Fibroblast of lung (primary cell): Measurements from ENCODE around the gene FOXJ1. TPM values are rescaled to one million over a fixed set of nuclear protein-coding genes. Genes with fewer than 3 reads are reported as not detected.

Source experiments
- DNase-seq, 2 donors: peaks; one replicate each; pipeline versions ENCODE4 v3.0.0 to v3.0.0-alpha.2; 2010; ENCODE audit warnings: low read depth in 2 of 2
- H2AFZ ChIP-seq: 2 replicates; pipeline ENCODE4 v1.5.1; 2012; ENCODE audit warnings: low read length, control low read depth, inconsistent platforms
- H3K27ac ChIP-seq: 2 replicates; pipeline ENCODE4 v1.5.1; 2011; ENCODE audit warnings: low read length, control low read depth; ENCODE audit not compliant: insufficient read depth
- H3K27me3 ChIP-seq: 2 replicates; pipeline ENCODE4 v1.5.1; 2011; ENCODE audit warnings: mild to moderate bottlenecking, low read length; ENCODE audit not compliant: control insufficient read depth, insufficient read depth
- H3K36me3 ChIP-seq: 2 replicates; pipeline ENCODE4 v1.5.1; 2011; ENCODE audit warnings: low read length; ENCODE audit not compliant: control insufficient read depth, insufficient read depth
- H3K4me1 ChIP-seq: 2 replicates; pipeline ENCODE4 v1.5.1; 2011; ENCODE audit warnings: low read length; ENCODE audit not compliant: control insufficient read depth, insufficient read depth; ENCODE audit errors: extremely low read depth
- H3K4me2 ChIP-seq: 2 replicates; pipeline ENCODE4 v1.5.1; 2011; ENCODE audit warnings: low read length, control low read depth; ENCODE audit not compliant: insufficient read depth; ENCODE audit errors: extremely low read depth
- H3K4me3 ChIP-seq, 4 experiments: fragments of 200-600 bp in 1 of 4; sonication (generic) in 1 of 4; replicated peaks in 1 of 4; 2 replicates each; pipeline ENCODE4 v1.5.1; 2011 to 2016; ENCODE audit warnings: low read length in 4 of 4, low read depth in 3 of 4, mild to moderate bottlenecking in 3 of 4, control low read depth in 2 of 4, inconsistent platforms in 1 of 4, mixed read lengths in 1 of 4; ENCODE audit not compliant: insufficient read depth in 1 of 4; ENCODE audit errors: control extremely low read depth in 1 of 4
- H3K79me2 ChIP-seq: 2 replicates; pipeline ENCODE4 v1.5.1; 2012; ENCODE audit warnings: mild to moderate bottlenecking, low read length, inconsistent platforms; ENCODE audit not compliant: control insufficient read depth, insufficient read depth
- H3K9ac ChIP-seq: 2 replicates; pipeline ENCODE4 v1.5.1; 2011; ENCODE audit warnings: mild to moderate bottlenecking, low read length, control low read depth; ENCODE audit not compliant: insufficient read depth
- H3K9me3 ChIP-seq: 2 replicates; pipeline ENCODE4 v1.5.1; 2012; ENCODE audit warnings: low read depth, low read length; ENCODE audit not compliant: control insufficient read depth, insufficient read depth
- H4K20me1 ChIP-seq: 2 replicates; pipeline ENCODE4 v1.5.1; 2011; ENCODE audit warnings: low read length; ENCODE audit not compliant: control insufficient read depth, insufficient read depth; ENCODE audit errors: extremely low read depth
- EZH2 ChIP-seq: IDR thresholded peaks from 2 replicates; pipeline ENCODE4 v1.5.1; 2012; ENCODE audit warnings: low read length, control low read depth, mild to moderate bottlenecking; ENCODE audit errors: missing control alignments
- polyA plus RNA-seq, 2 donors: library from polyadenylated mRNA; depleted of rRNA in 1 of 2; stranded (reverse) in 1 of 2; unstranded in 1 of 2; fragments of >200 nt; gene quantifications; 2 replicates each; pipeline ENCODE4 v1.2.1, GENCODE V29; 2011 to 2012; ENCODE audit warnings: missing spikeins in 1 of 2
- total RNA-seq: library from RNA; depleted of rRNA; stranded (reverse); fragments of >200 nt; gene quantifications from 2 replicates; pipeline ENCODE4 v1.2.1, GENCODE V29; 2014
- TF ChIP-seq, protein P1 (sequence below), 2 donors: IDR thresholded peaks in 1 of 2; conservative IDR thresholded peaks in 1 of 2; 1 replicate in 1 of 2; 2 replicates in 1 of 2; pipeline ENCODE4 v1.5.1; 2011 to 2012; ENCODE audit warnings: low read length in 2 of 2, control low read depth in 1 of 2, inconsistent platforms in 1 of 2, low read depth in 1 of 2, mild to moderate bottlenecking in 1 of 2

FOXJ1 gene
- total and polyA plus RNA-seq, 2 donors (not counting 1 experiment from before 2014, with no cell fraction given) = not detected

DNA sequence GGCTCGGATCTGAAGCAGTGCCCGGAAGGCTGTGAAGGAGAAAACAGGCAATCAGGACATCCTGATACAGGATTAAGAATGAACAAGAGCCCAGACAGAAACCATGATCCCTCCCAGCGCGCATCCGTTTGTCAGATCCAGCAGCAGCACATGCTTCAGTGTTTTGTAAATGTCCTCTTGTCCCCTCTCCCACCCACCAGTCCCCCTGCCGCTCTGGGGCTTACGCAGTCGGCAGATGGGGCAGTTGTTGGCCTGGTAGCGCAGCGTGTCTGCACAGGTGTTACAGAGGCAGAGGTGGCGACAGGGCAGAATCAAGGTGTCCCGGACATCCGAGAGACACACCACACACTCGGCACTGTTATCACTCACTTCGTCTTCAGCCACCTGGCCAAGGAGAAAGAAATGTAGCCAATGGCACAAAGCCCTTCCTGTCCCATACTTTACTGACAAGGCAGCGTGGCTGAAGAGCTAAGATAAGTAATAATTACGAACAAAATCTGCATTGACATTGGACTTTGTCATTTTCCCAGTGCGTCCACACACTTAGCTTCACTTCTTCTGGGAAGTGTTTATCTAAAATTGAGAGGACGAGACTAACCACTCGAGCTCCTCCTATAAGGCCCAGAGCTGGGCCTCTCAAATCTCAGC, 20.7 kb upstream of the FOXJ1 start:
- H3K4me2 ChIP-seq = no peak overlapping the region
- no peaks in the 10 kb centered on the region for H3K79me2 ChIP-seq
- no peaks in the 10 kb centered on the region for H3K4me1 ChIP-seq
- H3K27ac ChIP-seq = no peak overlapping the region
- H3K27me3 ChIP-seq = peaks cover 4% of the 10 kb centered on the region
- no peaks in the 10 kb centered on the region for H4K20me1 ChIP-seq
- no peak for TF ChIP-seq EZH2
- TF ChIP-seq, protein P1, sequence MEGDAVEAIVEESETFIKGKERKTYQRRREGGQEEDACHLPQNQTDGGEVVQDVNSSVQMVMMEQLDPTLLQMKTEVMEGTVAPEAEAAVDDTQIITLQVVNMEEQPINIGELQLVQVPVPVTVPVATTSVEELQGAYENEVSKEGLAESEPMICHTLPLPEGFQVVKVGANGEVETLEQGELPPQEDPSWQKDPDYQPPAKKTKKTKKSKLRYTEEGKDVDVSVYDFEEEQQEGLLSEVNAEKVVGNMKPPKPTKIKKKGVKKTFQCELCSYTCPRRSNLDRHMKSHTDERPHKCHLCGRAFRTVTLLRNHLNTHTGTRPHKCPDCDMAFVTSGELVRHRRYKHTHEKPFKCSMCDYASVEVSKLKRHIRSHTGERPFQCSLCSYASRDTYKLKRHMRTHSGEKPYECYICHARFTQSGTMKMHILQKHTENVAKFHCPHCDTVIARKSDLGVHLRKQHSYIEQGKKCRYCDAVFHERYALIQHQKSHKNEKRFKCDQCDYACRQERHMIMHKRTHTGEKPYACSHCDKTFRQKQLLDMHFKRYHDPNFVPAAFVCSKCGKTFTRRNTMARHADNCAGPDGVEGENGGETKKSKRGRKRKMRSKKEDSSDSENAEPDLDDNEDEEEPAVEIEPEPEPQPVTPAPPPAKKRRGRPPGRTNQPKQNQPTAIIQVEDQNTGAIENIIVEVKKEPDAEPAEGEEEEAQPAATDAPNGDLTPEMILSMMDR (conservative IDR thresholded peaks at IDR 0.05 in 1 of 2, IDR thresholded peaks at IDR 0.05 in 1 of 2; ENCODE audit: low read depth in 1 of 2, low read length in 2 of 2) = no peak
- H3K4me3 ChIP-seq = no peak overlapping the region
- no peak for DNase-seq
- no peaks in the 10 kb centered on the region for H3K36me3 ChIP-seq
- H3K9me3 ChIP-seq = no peaks in the 10 kb centered on the region
- no peak overlapping the region for H3K9ac ChIP-seq
- no peak overlapping the region for H2AFZ ChIP-seq

- TF ChIP-seq EZH2 = no peak
- TF ChIP-seq, protein P1 (conservative IDR thresholded peaks at IDR 0.05 in 1 of 2, IDR thresholded peaks at IDR 0.05 in 1 of 2; ENCODE audit: low read depth in 1 of 2, low read length in 2 of 2) = no peak
- peaks cover 4% of the 10 kb centered on the region for H3K27me3 ChIP-seq
- H3K4me3 ChIP-seq = no peak overlapping the region
- no peak for DNase-seq
- no peaks in the 10 kb centered on the region for H3K36me3 ChIP-seq
- no peaks in the 10 kb centered on the region for H3K4me1 ChIP-seq
- H3K27ac ChIP-seq = no peak overlapping the region
- H3K79me2 ChIP-seq = no peaks in the 10 kb centered on the region
- H4K20me1 ChIP-seq = no peaks in the 10 kb centered on the region
- H3K4me2 ChIP-seq = no peak overlapping the region
- no peak overlapping the region for H3K9ac ChIP-seq
- no peak overlapping the region for H2AFZ ChIP-seq
- H3K9me3 ChIP-seq = no peaks in the 10 kb centered on the region
Measured at GRCh38 chr17:76160896-76161528, 20.0 kb upstream of the FOXJ1 start.

GRCh38 chr17:76159157-76159556, 18.1 kb upstream of the FOXJ1 start:
- H3K9ac ChIP-seq = no peak overlapping the region

More at GRCh38 chr17:76159157-76159556, 18.1 kb upstream of the FOXJ1 start:
- Histone ChIP-seq H3K27me3 (peaks cover 6% of the 10 kb centered on the region), H4K20me1 (no peaks in the 10 kb centered on the region), H3K4me3 (no peak overlapping the region), H3K4me1 (no peaks in the 10 kb centered on the region), H3K36me3 (no peaks in the 10 kb centered on the region), H3K9me3 (no peaks in the 10 kb centered on the region), H3K27ac (no peak overlapping the region), H3K79me2 (no peaks in the 10 kb centered on the region), H3K4me2 (no peak overlapping the region), H2AFZ (no peak overlapping the region)
- no peak for TF ChIP-seq EZH2
- TF ChIP-seq, protein P1 (conservative IDR thresholded peaks at IDR 0.05 in 1 of 2, IDR thresholded peaks at IDR 0.05 in 1 of 2; ENCODE audit: low read depth in 1 of 2, low read length in 2 of 2) = no peak
- DNase-seq = no peak
